HL-60/S4 treated with phorbol 12-myristate 13-acetate at 8.2 ng/mL for 4 days and 3 days (cell line): ENCODE data around the gene MED22.
"Not testable (repeated sequence)": the region's sequence is repeated elsewhere in the genome, so short reads cannot be mapped to it uniquely, and the experiment has no call there.

Experiments used
- in situ Hi-C: fragments of 300-500 bp; cut with MboI; formaldehyde crosslinking; loops from 2 replicates; pipeline ENCODE4 v1.15.0; 2022; ENCODE audit warnings: low sequenced_read_pairs

Gene MED22

GRCh38 chr9:133339641-133340040 is 8.3 kb downstream of the MED22 start:
- in situ Hi-C loops: no loop called here

GRCh38 chr9:133335924-133336811 is 11.8 kb downstream of the MED22 start, which contains the start of gene SURF6:
Gene SURF6, minus strand, starts transcription at chr9:133336188. Its CDS starts 56 bp downstream, at chr9:133336132.
- in situ Hi-C loops: no loop called here

GRCh38 chr9:133334888-133335287 is 13.0 kb downstream of the MED22 start:
- in situ Hi-C loops: not testable (repeated sequence)

- in situ Hi-C loops: no loop called here
These were observed 13.8 kb downstream of the MED22 start for GRCh38 chr9:133334161-133334560.

- in situ Hi-C loops: no loop called here
These were observed 14.4 kb downstream of the MED22 start for GRCh38 chr9:133333566-133333965.

- in situ Hi-C loops: no loop called here
These were observed 14.9 kb downstream of the MED22 start for GRCh38 chr9:133333011-133333410.

GRCh38 chr9:133332381-133332730 is 15.6 kb downstream of the MED22 start:
- in situ Hi-C loops: no loop called here

GRCh38 chr9:133331641-133332380 is 16.1 kb downstream of the MED22 start:
- in situ Hi-C loops: no loop called here

GRCh38 chr9:133331221-133331620 is 16.7 kb downstream of the MED22 start:
- in situ Hi-C loops: no loop called here

- in situ Hi-C loops: not testable (repeated sequence)
These were observed 18.4 kb downstream of the MED22 start for GRCh38 chr9:133329306-133330156.

GRCh38 chr9:133327834-133328484 is 20.0 kb downstream of the MED22 start:
- in situ Hi-C loops: no loop called here

- in situ Hi-C loops: not testable (repeated sequence)
These were observed 20.9 kb downstream of the MED22 start for GRCh38 chr9:133327021-133327420.

GRCh38 chr9:133323991-133324703 is 23.8 kb downstream of the MED22 start:
- in situ Hi-C loops: no loop called here

GRCh38 chr9:133323211-133323610 is 24.7 kb downstream of the MED22 start:
- in situ Hi-C loops: no loop called here

- in situ Hi-C loops: no loop called here
These were observed 25.2 kb downstream of the MED22 start for GRCh38 chr9:133322701-133323100.

- in situ Hi-C loops: no loop called here
These were observed 26.5 kb downstream of the MED22 start for GRCh38 chr9:133321411-133321935.

- in situ Hi-C loops: no loop called here
These were observed 27.5 kb downstream of the MED22 start for GRCh38 chr9:133320421-133320881.

- in situ Hi-C loops: not testable (repeated sequence)
These were observed 30.4 kb downstream of the MED22 start for GRCh38 chr9:133317551-133317950.

- in situ Hi-C loops: no loop called here
These were observed 31.9 kb downstream of the MED22 start for GRCh38 chr9:133315997-133316396.

- in situ Hi-C loops: no loop called here
These were observed 38.3 kb downstream of the MED22 start for GRCh38 chr9:133309608-133310007.
